Panc1 (cell line): Measurements from ENCODE around the gene RAB28. TPM values are rescaled to one million over a fixed set of nuclear protein-coding genes. Genes with fewer than 3 reads are reported as not detected.

ENCODE experiments used
- ATAC-seq: fragments of 200-7000 bp; cut with Tn5 transposase; 2 replicates; pipeline ENCODE4 v1.9.1; 2020; ENCODE audit warnings: mild to moderate bottlenecking, moderate library complexity
- BruUV-seq: library from RNA; stranded (reverse); fragments of 400-500 nt; replicated peaks from 2 replicates; lab custom pipeline; 2021; lab: Mats Ljungman, UMichigan
- CTCF ChIA-PET: fragments of 300-600 bp; sonication (Branson Sonifier 250); formaldehyde crosslinking; loops from one replicate; lab custom pipeline; 2022; ENCODE audit warnings: antibody characterized with exemption; lab: Charles Lee
- POLR2A ChIA-PET: fragments of 300-600 bp; sonication (Branson Sonifier 250); formaldehyde crosslinking; loops from one replicate; lab custom pipeline; 2022; ENCODE audit warnings: antibody characterized with exemption; lab: Charles Lee
- DNase-seq: peaks from one replicate; pipeline ENCODE4 v3.0.0-alpha.2; 2010; ENCODE audit warnings: low read depth, low spot score
- H3K27ac ChIP-seq: 2 replicates; pipeline ENCODE4 v1.5.1; 2011; ENCODE audit warnings: mild to moderate bottlenecking, low read length, inconsistent platforms
- H3K27me3 ChIP-seq: fragments of 200-500 bp; sonication (Bioruptor generic); 2 replicates; pipeline ENCODE4 v1.6.0; 2014; ENCODE audit warnings: low read length, inconsistent platforms; ENCODE audit not compliant: control insufficient read depth, insufficient read depth
- H3K36me3 ChIP-seq: fragments of 200-500 bp; sonication (Bioruptor generic); 2 replicates; pipeline ENCODE4 v1.5.1; 2014; ENCODE audit warnings: inconsistent platforms, mild to moderate bottlenecking, low read length, moderate library complexity; ENCODE audit not compliant: control insufficient read depth, insufficient read depth
- H3K4me1 ChIP-seq: 2 replicates; pipeline ENCODE4 v1.5.1; 2011; ENCODE audit warnings: inconsistent platforms, mild to moderate bottlenecking, low read length, moderate library complexity; ENCODE audit not compliant: control insufficient read depth, insufficient read depth
- H3K4me3 ChIP-seq, 2 experiments: 2 replicates each; pipeline ENCODE4 v1.5.1; 2011 to 2012; ENCODE audit warnings: low read depth in 2 of 2, low read length in 2 of 2, mild to moderate bottlenecking in 2 of 2, inconsistent platforms in 1 of 2, moderate library complexity in 1 of 2
- H3K9me3 ChIP-seq: fragments of 200-500 bp; sonication (Bioruptor generic); 2 replicates; pipeline ENCODE4 v1.5.1; 2014; ENCODE audit warnings: low read depth, mild to moderate bottlenecking, inconsistent platforms, low read length, moderate library complexity; ENCODE audit not compliant: control insufficient read depth, insufficient read depth
- POLR2AphosphoS5 ChIP-seq: IDR thresholded peaks from 2 replicates; pipeline ENCODE4 v1.6.1; 2012; ENCODE audit warnings: mild to moderate bottlenecking, low read depth, low read length, moderate library complexity
- SIN3A ChIP-seq: IDR thresholded peaks from 2 replicates; pipeline ENCODE4 v1.6.1; 2012; ENCODE audit warnings: low read depth, mild to moderate bottlenecking, low read length, moderate library complexity, borderline replicate concordance; ENCODE audit not compliant: insufficient read depth
- TCF7L2 ChIP-seq: IDR thresholded peaks from 2 replicates; pipeline ENCODE4 v1.6.1; 2011; ENCODE audit warnings: mild to moderate bottlenecking, low read depth, low read length, inconsistent platforms
- in situ Hi-C: cut with HindIII; loops from 2 replicates; pipeline ENCODE4 v1.10.0; 2016; ENCODE audit warnings: low sequenced_read_pairs, low pct_unique_long_range_greater_than_20kb
- intact Hi-C: fragments of 100-400 bp; cut with micrococcal nuclease; formaldehyde crosslinking; loops from one replicate; pipeline ENCODE4 v1.10.0; 2022; ENCODE audit not compliant: unreplicated experiment
- total RNA-seq: library from RNA; stranded (reverse); gene quantifications from one replicate; pipeline ENCODE4 v1.2.1, GENCODE V29; 2021; ENCODE audit not compliant: unreplicated experiment
- TF ChIP-seq, protein P1 (sequence below), 2 experiments: IDR thresholded peaks; 2 replicates each; pipeline ENCODE4 v1.6.1; 2011 to 2012; ENCODE audit warnings: low read depth in 2 of 2, control low read depth in 1 of 2, low read length in 1 of 2, mild to moderate bottlenecking in 1 of 2, moderate library complexity in 1 of 2; ENCODE audit not compliant: insufficient read depth in 1 of 2
- TF ChIP-seq, protein P2 (sequence below): fragments of 450-650 bp; IDR thresholded peaks from 2 replicates; pipeline ENCODE4 v1.5.1; 2017; ENCODE audit warnings: mild to moderate bottlenecking

Gene RAB28
- total RNA-seq, 1 experiment from 2014 or later = 10.2 TPM

DNA sequence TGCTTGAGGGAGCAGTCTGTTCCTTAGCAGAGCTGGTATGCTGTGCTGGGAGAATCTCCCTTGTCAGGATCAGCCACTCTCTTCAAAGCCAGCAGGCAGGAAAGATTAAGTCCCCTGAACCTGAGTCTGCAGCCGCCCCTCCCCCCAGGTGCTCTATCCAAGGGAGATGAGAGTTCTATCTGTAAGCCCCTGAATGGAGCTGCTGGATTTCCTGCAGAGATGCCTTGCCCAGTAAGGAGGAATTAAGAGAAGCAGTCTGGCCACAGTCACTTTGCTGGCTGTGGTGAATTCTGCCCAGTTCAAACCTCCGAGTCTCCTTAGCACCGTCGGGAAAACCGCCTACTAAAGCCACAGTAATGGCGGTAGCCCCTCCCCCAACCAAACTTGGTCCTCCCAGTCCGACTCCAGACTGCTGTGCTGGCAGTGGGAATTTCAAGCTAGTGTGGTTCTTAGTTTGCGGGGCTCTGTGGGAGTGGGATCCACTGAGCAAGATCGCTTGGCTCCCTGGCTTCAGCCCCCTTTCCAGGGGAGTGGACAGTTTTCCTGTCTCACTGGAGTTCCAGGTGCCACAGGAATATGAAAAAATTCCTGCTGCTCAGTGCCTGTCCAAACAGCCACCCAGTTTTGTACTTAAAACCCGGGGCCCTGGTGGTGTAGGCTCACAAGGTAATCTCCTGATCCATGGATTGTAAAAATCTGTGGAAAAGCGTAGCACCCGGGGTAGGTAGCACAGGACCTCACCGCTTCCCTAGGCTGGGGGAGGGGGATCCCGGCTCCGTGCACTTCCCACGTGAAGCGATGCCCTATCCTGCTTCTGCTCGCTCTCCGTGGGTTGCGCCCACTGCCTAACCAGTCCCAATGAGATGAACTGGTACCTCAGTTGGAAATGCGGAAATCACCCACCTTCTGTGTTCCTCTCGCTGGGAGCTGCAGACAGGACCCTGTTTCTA lies 38.0 kb downstream of the RAB28 start (continued):
- no peak for TF ChIP-seq SIN3A

DNA sequence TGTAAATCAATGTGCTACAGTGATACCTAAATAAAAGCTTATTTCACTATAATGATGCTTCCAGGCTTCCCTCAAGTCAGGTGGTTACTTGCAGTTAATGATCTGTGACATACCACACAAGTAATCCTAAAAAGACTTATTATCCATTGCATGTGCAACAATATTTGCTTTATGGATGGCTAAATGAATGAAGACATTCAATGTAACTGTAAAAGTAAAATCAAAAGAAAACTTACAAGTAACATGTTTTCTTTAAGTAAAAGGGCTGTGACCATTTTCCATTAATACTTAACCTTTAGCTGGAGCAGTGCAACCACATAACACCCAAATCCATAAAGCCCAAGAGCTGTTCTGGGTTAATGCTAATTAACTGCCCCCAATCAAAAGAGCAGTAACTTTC lies 42.6 kb downstream of the RAB28 start:
- ATAC-seq (no peak), DNase-seq (no peak)
- no TSS peak for BruUV-seq
- in situ Hi-C loops (no loop called here), intact Hi-C loops (no loop called here)
- H3K4me1 ChIP-seq = no peaks in the 10 kb centered on the region
- no peaks in the 10 kb centered on the region for H3K27me3 ChIP-seq
- CTCF ChIA-PET = no interaction called here
- H3K4me3 ChIP-seq = no peak overlapping the region
- POLR2A ChIA-PET = no interaction called here
- TF ChIP-seq POLR2AphosphoS5 (no peak), SIN3A (no peak), TCF7L2 (no peak)
- TF ChIP-seq, protein P1, sequence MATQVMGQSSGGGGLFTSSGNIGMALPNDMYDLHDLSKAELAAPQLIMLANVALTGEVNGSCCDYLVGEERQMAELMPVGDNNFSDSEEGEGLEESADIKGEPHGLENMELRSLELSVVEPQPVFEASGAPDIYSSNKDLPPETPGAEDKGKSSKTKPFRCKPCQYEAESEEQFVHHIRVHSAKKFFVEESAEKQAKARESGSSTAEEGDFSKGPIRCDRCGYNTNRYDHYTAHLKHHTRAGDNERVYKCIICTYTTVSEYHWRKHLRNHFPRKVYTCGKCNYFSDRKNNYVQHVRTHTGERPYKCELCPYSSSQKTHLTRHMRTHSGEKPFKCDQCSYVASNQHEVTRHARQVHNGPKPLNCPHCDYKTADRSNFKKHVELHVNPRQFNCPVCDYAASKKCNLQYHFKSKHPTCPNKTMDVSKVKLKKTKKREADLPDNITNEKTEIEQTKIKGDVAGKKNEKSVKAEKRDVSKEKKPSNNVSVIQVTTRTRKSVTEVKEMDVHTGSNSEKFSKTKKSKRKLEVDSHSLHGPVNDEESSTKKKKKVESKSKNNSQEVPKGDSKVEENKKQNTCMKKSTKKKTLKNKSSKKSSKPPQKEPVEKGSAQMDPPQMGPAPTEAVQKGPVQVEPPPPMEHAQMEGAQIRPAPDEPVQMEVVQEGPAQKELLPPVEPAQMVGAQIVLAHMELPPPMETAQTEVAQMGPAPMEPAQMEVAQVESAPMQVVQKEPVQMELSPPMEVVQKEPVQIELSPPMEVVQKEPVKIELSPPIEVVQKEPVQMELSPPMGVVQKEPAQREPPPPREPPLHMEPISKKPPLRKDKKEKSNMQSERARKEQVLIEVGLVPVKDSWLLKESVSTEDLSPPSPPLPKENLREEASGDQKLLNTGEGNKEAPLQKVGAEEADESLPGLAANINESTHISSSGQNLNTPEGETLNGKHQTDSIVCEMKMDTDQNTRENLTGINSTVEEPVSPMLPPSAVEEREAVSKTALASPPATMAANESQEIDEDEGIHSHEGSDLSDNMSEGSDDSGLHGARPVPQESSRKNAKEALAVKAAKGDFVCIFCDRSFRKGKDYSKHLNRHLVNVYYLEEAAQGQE (IDR thresholded peaks at IDR 0.05; ENCODE audit: insufficient read depth in 1 of 2, low read depth in 2 of 2, low read length in 1 of 2) = no peak
- TF ChIP-seq, protein P2, sequence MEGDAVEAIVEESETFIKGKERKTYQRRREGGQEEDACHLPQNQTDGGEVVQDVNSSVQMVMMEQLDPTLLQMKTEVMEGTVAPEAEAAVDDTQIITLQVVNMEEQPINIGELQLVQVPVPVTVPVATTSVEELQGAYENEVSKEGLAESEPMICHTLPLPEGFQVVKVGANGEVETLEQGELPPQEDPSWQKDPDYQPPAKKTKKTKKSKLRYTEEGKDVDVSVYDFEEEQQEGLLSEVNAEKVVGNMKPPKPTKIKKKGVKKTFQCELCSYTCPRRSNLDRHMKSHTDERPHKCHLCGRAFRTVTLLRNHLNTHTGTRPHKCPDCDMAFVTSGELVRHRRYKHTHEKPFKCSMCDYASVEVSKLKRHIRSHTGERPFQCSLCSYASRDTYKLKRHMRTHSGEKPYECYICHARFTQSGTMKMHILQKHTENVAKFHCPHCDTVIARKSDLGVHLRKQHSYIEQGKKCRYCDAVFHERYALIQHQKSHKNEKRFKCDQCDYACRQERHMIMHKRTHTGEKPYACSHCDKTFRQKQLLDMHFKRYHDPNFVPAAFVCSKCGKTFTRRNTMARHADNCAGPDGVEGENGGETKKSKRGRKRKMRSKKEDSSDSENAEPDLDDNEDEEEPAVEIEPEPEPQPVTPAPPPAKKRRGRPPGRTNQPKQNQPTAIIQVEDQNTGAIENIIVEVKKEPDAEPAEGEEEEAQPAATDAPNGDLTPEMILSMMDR = no peak
- no peaks in the 10 kb centered on the region for H3K36me3 ChIP-seq
- no peak overlapping the region for H3K27ac ChIP-seq
- no peaks in the 10 kb centered on the region for H3K9me3 ChIP-seq

DNA sequence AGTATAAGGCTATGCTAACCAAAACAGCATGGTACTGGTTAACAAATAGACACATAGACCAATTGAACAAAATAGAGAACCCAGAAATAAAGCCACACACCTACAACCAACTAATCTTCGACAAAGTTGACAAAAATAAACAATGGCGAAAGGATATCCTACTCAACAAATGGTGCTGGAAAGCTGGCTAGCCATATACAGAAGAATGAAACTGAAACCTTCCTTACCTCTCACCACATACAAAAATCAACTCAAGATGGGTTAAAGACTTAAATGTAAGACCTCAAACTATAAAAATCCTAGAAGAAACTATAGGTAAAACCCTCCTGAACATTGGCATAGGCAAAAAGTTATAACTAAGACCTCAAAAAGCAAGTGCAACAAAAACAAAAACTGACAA lies 47.2 kb downstream of the RAB28 start:
- TF ChIP-seq POLR2AphosphoS5 (no peak), SIN3A (no peak), TCF7L2 (no peak)
- TF ChIP-seq, protein P2 = no peak
- TF ChIP-seq, protein P1 (IDR thresholded peaks at IDR 0.05; ENCODE audit: insufficient read depth in 1 of 2, low read depth in 2 of 2, low read length in 1 of 2) = no peak
- Histone ChIP-seq H3K27me3 (no peaks in the 10 kb centered on the region), H3K4me1 (no peaks in the 10 kb centered on the region), H3K27ac (no peak overlapping the region), H3K36me3 (no peaks in the 10 kb centered on the region), H3K9me3 (no peaks in the 10 kb centered on the region), H3K4me3 (no peak overlapping the region)
- ChIA-PET CTCF (no interaction called here), POLR2A (no interaction called here)
- ATAC-seq (no peak), DNase-seq (no peak)
- no TSS peak for BruUV-seq
- intact Hi-C loops = no loop called here
- in situ Hi-C loops = no loop called here
